HG02623 (cell line): ENCODE data around the gene AIPL1.

Source experiments
- ATAC-seq: cut with Tn5 transposase; IDR thresholded peaks from one replicate; pipeline ENCODE4 v1.9.1; 2021; ENCODE audit warnings: moderate library complexity; ENCODE audit not compliant: unreplicated experiment

AIPL1 gene

DNA sequence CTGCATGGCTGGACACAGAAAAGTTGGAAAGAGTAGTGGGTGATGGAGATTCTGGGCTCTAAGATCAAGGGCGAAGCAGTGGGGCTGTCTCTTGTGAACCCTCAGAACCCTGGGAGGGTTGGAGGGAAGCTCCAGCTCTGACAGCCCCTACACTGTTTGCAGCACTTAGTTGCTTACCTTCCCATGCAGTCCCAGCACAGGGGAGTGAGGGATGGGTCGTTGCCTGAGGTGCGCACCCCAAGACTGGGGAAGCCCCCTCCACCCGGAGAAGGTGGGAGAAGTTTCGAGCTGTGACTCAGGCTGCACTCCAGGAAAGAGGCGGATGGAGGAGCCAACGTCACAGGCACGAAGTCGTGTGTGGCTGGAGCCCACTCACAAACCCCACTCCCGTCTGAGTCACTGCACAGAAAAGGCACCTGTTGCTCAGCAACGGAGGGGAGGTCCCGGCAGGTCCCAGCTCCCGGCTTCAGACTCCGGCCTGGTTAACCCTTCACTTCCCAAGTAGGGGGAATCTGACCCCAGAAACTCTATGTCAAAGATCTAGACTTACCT lies 60.1 kb downstream of the AIPL1 start:
- ATAC-seq = no peak

DNA sequence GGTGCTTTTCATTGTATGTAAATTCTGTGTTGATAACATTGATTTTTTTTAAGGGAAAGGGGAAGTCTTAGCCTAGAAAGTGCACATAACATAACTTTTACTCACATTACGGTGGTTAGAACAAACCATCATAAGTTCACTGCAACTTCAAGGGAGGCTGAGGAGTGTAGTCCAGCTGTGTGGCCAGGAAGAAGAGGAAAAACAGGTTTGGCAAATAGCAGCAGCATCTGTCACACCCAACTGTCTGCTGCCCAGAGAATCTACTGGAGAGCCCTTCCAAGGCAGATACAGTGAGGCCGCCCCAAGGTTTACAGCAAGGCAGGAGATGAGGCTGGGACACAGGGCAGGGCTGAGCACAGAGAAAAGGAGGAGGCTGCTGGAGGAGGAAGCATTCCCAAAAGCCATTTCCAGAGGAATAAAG lies 60.6 kb downstream of the AIPL1 start:
- no peak for ATAC-seq
